OCI-LY1 (cell line): Measurements from ENCODE around the gene CACNA2D3.

Experiments used
- CTCF ChIP-seq: fragments of 200-600 bp; sonication (generic), shearing (Covaris generic); IDR thresholded peaks from 2 replicates; pipeline ENCODE4 v1.5.1; 2017; ENCODE audit warnings: mild to moderate bottlenecking, antibody characterized with exemption, low read length, moderate library complexity, mixed read lengths
- EZH2 ChIP-seq: fragments of 200-600 bp; sonication (generic), shearing (Covaris generic); IDR thresholded peaks from 2 replicates; pipeline ENCODE4 v1.8.0; 2017; ENCODE audit warnings: borderline replicate concordance, mixed run types, mild to moderate bottlenecking, antibody characterized with exemption, low read length, moderate library complexity, mixed read lengths

GRCh38 chr3:54211097-54211496 lies 88.7 kb downstream of the CACNA2D3 start:
- TF ChIP-seq EZH2 (no peak), CTCF (no peak)
